Testis (tissue), 2 donors: Measurements from ENCODE around the gene AQP9.

Experiments
- CTCF ChIP-seq, 3 experiments: fragments of 450-650 bp in 2 of 3; fragments of 200-600 bp in 1 of 3; sonication (generic) in 1 of 3; IDR thresholded peaks; one replicate each; pipeline ENCODE4 v1.5.1; 2016 to 2019; ENCODE audit warnings: antibody characterized with exemption in 3 of 3, mild to moderate bottlenecking in 2 of 3, moderate library complexity in 1 of 3
- POLR2A ChIP-seq: fragments of 450-650 bp; IDR thresholded peaks from one replicate; pipeline ENCODE4 v1.6.1; 2017; ENCODE audit warnings: antibody characterized with exemption, mild to moderate bottlenecking, moderate library complexity

GRCh38 chr15:58114388-58114787 lies 23.8 kb upstream of the AQP9 start:
- TF ChIP-seq CTCF (IDR thresholded peaks at IDR 0.05) = no peak
- no peak for TF ChIP-seq POLR2A
